Activated CD8-positive, alpha-beta memory T cell treated with anti-CD3 and anti-CD28 coated beads, Interleukin-2, amount 10 ng/mL, durations not matched to agents 7 days and 5 days (primary cell): ENCODE measurements around the gene RUNX3. TPM values are rescaled to one million over a fixed set of nuclear protein-coding genes. Genes with fewer than 3 reads are reported as not detected.

Experiments used
- ATAC-seq: fragments of 150-1000 bp; cut with Tn5 transposase; one replicate; pipeline ENCODE4 v1.10.0; 2021; ENCODE audit warnings: moderate library complexity
- CTCF ChIA-PET: fragments of 350-600 bp; sonication (Branson Sonifier 250); formaldehyde crosslinking; loops from one replicate; lab custom pipeline; 2021; ENCODE audit warnings: antibody characterized with exemption; lab: Charles Lee
- DNase-seq: peaks from one replicate; pipeline ENCODE4 v3.0.0-alpha.2; 2020
- H3K27ac Mint-ChIP-seq: one replicate; pipeline ENCODE4 v1.8.0; 2021; ENCODE audit warnings: mild to moderate bottlenecking, mixed read lengths
- H3K27me3 Mint-ChIP-seq: one replicate; pipeline ENCODE4 v1.8.0; 2021; ENCODE audit warnings: mixed read lengths
- H3K36me3 Mint-ChIP-seq: one replicate; pipeline ENCODE4 v1.8.0; 2021; ENCODE audit warnings: mild to moderate bottlenecking, mixed read lengths
- H3K4me1 Mint-ChIP-seq: one replicate; pipeline ENCODE4 v1.8.0; 2021; ENCODE audit warnings: mixed read lengths
- H3K4me3 Mint-ChIP-seq: one replicate; pipeline ENCODE4 v1.8.0; 2021; ENCODE audit warnings: mild to moderate bottlenecking, moderate library complexity, mixed read lengths
- H3K9me3 Mint-ChIP-seq: one replicate; pipeline ENCODE4 v1.8.0; 2022; ENCODE audit warnings: low read depth, mixed read lengths
- total RNA-seq, 2 experiments: library from RNA; stranded (reverse); gene quantifications; one replicate each; pipeline ENCODE4 v1.2.3, GENCODE V29; 2021

The RUNX3 gene
- total RNA-seq, 2 experiments from 2014 or later: 224 to 246 TPM

DNA sequence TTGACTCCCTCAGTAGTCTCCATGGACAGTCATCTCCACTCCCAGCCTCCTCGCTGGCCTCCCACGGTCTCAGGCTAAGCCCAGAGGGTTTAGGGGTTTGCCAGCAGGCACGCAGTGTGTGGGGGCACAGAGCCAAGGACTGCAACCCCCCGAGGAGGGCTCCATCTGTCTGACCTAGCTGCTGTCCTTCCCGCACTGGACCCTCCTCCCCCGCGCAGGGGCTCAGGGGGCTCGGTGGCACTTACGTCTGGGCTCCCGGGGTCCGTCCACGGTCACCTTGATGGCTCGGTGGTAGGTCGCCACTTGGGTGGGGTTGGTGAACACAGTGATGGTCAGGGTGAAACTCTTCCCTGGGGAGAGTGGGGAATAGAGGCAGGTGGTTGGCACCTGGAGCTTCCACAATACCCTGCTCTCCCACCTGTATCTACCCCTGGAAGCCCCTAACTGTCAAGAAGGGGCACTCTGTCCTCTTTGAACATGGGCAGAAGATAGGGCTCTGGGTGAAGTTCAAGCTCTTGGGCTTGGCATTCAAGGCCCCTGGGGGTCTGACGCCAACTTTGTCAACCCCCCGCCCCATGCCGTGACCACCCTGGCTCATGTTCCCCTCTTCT lies 11.0 kb downstream of the RUNX3 start:
- peaks cover 69% of the 10 kb centered on the region for H3K36me3 Mint-ChIP-seq
- no peak for DNase-seq
- peak overlapping the region; percentile 96 for H3K27ac Mint-ChIP-seq
- ATAC-seq: no peak
- no peaks in the 10 kb centered on the region for H3K27me3 Mint-ChIP-seq
- no peaks in the 10 kb centered on the region for H3K9me3 Mint-ChIP-seq
- peaks cover 97% of the 10 kb centered on the region for H3K4me1 Mint-ChIP-seq
- peak overlapping the region; percentile 21 for H3K4me3 Mint-ChIP-seq
- CTCF ChIA-PET: interaction anchor here (0.9 to 1.9 kb wide), 3 partner anchors 8 to 71 kb away, joined by 4 to 7 read pairs (median 4); partner anchors contain the start of gene RUNX3

- H3K27me3 Mint-ChIP-seq: no peaks in the 10 kb centered on the region
- DNase-seq (no peak), ATAC-seq (no peak)
- peak overlapping the region; percentile 96 for H3K27ac Mint-ChIP-seq
- H3K4me3 Mint-ChIP-seq: no peak overlapping the region
- CTCF ChIA-PET: interaction anchor here (1.9 kb wide), 2 partner anchors 12 to 71 kb away, joined by 4 to 7 read pairs; partner anchors contain the start of gene RUNX3
- peaks cover 66% of the 10 kb centered on the region for H3K36me3 Mint-ChIP-seq
- H3K4me1 Mint-ChIP-seq: peaks cover 97% of the 10 kb centered on the region
- no peaks in the 10 kb centered on the region for H3K9me3 Mint-ChIP-seq
Observed at GRCh38 chr1:24918370-24918769, 11.7 kb downstream of the RUNX3 start.

GRCh38 chr1:24917327-24918074 lies 12.6 kb downstream of the RUNX3 start:
- H3K36me3 Mint-ChIP-seq: peaks cover 61% of the 10 kb centered on the region
- H3K9me3 Mint-ChIP-seq: no peaks in the 10 kb centered on the region
- H3K27ac Mint-ChIP-seq: peak overlapping the region; percentile 96
- no peak overlapping the region for H3K4me3 Mint-ChIP-seq
- DNase-seq: no peak
- no peaks in the 10 kb centered on the region for H3K27me3 Mint-ChIP-seq
- CTCF ChIA-PET: interaction anchor here (1.0 to 2.1 kb wide), 4 partner anchors 9 to 229 kb away, joined by 3 to 6 read pairs (median 4); no protein-coding TSS in a partner anchor
- ATAC-seq: no peak
- H3K4me1 Mint-ChIP-seq: peaks cover 97% of the 10 kb centered on the region

- H3K4me1 Mint-ChIP-seq: peaks cover 99% of the 10 kb centered on the region
- ATAC-seq (no peak), DNase-seq (peak; percentile 76)
- no peak overlapping the region for H3K4me3 Mint-ChIP-seq
- H3K9me3 Mint-ChIP-seq: no peaks in the 10 kb centered on the region
- H3K27ac Mint-ChIP-seq: peak overlapping the region; percentile 96
- no peaks in the 10 kb centered on the region for H3K27me3 Mint-ChIP-seq
- CTCF ChIA-PET: interaction anchor here (0.9 to 2.1 kb wide), 3 partner anchors 8 to 227 kb away, joined by 3 to 6 read pairs (median 4); no protein-coding TSS in a partner anchor
- peaks cover 62% of the 10 kb centered on the region for H3K36me3 Mint-ChIP-seq
Observed at GRCh38 chr1:24915816-24916602, 14.1 kb downstream of the RUNX3 start.

DNA sequence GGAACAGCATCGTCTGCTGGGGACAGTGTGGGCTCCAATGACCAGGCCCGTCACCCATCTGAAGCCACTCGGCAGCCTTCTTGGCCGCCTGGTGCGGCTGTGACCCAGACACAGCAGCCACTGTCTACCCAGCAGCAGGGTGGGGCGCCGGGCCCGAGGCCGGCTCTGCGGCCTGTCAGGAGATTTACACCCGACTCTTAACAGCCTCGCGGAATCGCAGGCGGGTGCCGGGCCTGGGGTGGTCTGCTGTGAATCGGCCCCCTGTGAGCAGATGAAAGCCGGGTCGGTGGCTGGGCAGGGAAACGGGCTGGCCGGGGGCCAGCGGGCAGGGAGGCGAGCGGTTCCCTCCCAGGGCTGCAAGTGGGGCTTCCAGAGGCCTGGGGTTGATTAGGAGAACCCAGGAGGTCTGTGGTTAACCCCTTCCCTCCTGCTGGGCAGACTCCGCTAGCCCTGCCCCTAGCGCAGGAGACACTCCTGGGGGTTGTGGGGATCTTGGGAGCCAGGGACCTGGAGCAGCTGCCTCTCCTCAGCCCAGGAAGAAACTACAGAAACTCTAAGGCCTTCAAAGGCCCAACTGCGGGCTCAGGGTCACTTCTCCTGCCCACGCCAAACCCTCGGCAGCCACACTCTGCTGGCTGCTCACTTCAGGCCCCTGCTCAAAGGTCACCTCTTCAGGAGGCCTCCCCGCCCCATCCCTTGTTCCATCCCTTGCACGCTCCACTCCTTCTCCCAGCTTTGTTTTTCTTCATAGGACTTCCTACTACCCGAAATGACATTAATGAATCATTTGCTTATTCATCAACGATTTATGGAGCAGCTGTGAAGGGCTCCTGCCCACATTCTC lies 15.6 kb downstream of the RUNX3 start:
- DNase-seq (no peak), ATAC-seq (no peak)
- CTCF ChIA-PET: interaction anchor here (1.3 to 7.0 kb wide), 5 partner anchors 12 to 124 kb away, joined by 3 to 86 read pairs (median 7); partner anchors contain the start of gene RUNX3
- peaks cover 96% of the 10 kb centered on the region for H3K4me1 Mint-ChIP-seq
- H3K36me3 Mint-ChIP-seq: peaks cover 59% of the 10 kb centered on the region
- H3K4me3 Mint-ChIP-seq: no peak overlapping the region
- H3K9me3 Mint-ChIP-seq: no peaks in the 10 kb centered on the region
- H3K27ac Mint-ChIP-seq: peak overlapping the region; percentile 96
- no peaks in the 10 kb centered on the region for H3K27me3 Mint-ChIP-seq

- H3K4me1 Mint-ChIP-seq: peaks cover 96% of the 10 kb centered on the region
Observed at GRCh38 chr1:24913616-24914225, 16.4 kb downstream of the RUNX3 start.

DNA sequence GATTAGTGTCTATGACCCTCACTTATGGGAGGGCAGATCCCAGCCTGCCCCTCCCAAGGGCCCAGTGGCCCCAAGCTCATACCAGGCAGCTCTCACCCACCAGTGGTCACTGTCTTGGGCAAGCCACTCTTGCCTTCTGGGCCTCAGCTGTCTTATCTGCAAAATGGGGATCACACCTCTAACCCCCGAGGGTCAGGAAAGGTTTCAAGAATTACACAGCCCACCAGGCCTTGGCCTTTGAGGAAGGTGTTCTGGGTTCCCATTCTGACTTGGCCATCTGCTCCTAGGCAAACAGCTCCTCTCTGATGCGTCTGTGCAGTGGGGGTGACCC lies 16.8 kb downstream of the RUNX3 start:
- H3K4me1 Mint-ChIP-seq: peaks cover 92% of the 10 kb centered on the region

More at GRCh38 chr1:24913616-24914225, 16.4 kb downstream of the RUNX3 start:
- Mint-ChIP-seq H3K36me3 (peaks cover 61% of the 10 kb centered on the region), H3K27ac (peak overlapping the region; percentile 96), H3K4me3 (no peak overlapping the region), H3K9me3 (no peaks in the 10 kb centered on the region), H3K27me3 (no peaks in the 10 kb centered on the region)
- DNase-seq (no peak), ATAC-seq (no peak)
- CTCF ChIA-PET: interaction anchor here (1.2 to 7.0 kb wide), 9 partner anchors 13 to 187 kb away, joined by 3 to 86 read pairs (median 7); partner anchors contain the start of gene RUNX3

GRCh38 chr1:24912376-24913273 lies 17.5 kb downstream of the RUNX3 start:
- peak overlapping the region; percentile 26 for H3K4me3 Mint-ChIP-seq
- peak overlapping the region; percentile 96 for H3K27ac Mint-ChIP-seq
- DNase-seq (no peak), ATAC-seq (peak; percentile 4)
- H3K36me3 Mint-ChIP-seq: peaks cover 61% of the 10 kb centered on the region
- peaks cover 92% of the 10 kb centered on the region for H3K4me1 Mint-ChIP-seq
- CTCF ChIA-PET: interaction anchor here (1.0 to 7.0 kb wide), 10 partner anchors 14 to 188 kb away, joined by 3 to 86 read pairs (median 6); partner anchors contain the start of gene RUNX3
- H3K27me3 Mint-ChIP-seq: no peaks in the 10 kb centered on the region
- H3K9me3 Mint-ChIP-seq: no peaks in the 10 kb centered on the region

More for the DNA sequence above, 16.8 kb downstream of the RUNX3 start:
- Mint-ChIP-seq H3K27me3 (no peaks in the 10 kb centered on the region), H3K27ac (peak overlapping the region; percentile 96), H3K9me3 (no peaks in the 10 kb centered on the region), H3K36me3 (peaks cover 60% of the 10 kb centered on the region), H3K4me3 (no peak overlapping the region)
- ATAC-seq: no peak
- DNase-seq: no peak
- CTCF ChIA-PET: interaction anchor here (1.2 to 7.0 kb wide), 9 partner anchors 13 to 187 kb away, joined by 3 to 86 read pairs (median 7); partner anchors contain the start of gene RUNX3

- ATAC-seq (no peak), DNase-seq (no peak)
- peaks cover 63% of the 10 kb centered on the region for H3K36me3 Mint-ChIP-seq
- peak overlapping the region; percentile 58 for H3K4me3 Mint-ChIP-seq
- no peaks in the 10 kb centered on the region for H3K9me3 Mint-ChIP-seq
- no peaks in the 10 kb centered on the region for H3K27me3 Mint-ChIP-seq
- CTCF ChIA-PET: interaction anchor here (0.6 to 7.0 kb wide), 12 partner anchors 13 to 189 kb away, joined by 3 to 86 read pairs (median 6); partner anchors contain the start of gene RUNX3
- H3K27ac Mint-ChIP-seq: peak overlapping the region; percentile 96
- peaks cover 86% of the 10 kb centered on the region for H3K4me1 Mint-ChIP-seq
Observed at GRCh38 chr1:24911651-24912155, 18.4 kb downstream of the RUNX3 start.

GRCh38 chr1:24910751-24911650 lies 19.1 kb downstream of the RUNX3 start:
- no peaks in the 10 kb centered on the region for H3K27me3 Mint-ChIP-seq
- peaks cover 79% of the 10 kb centered on the region for H3K4me1 Mint-ChIP-seq
- H3K36me3 Mint-ChIP-seq: peaks cover 69% of the 10 kb centered on the region
- DNase-seq: peak; percentile 95
- ATAC-seq: peak; percentile 83
- no peaks in the 10 kb centered on the region for H3K9me3 Mint-ChIP-seq
- CTCF ChIA-PET: interaction anchor here (0.6 to 7.0 kb wide), 13 partner anchors 9 to 191 kb away, joined by 3 to 86 read pairs (median 4); partner anchors contain the start of gene RUNX3
- H3K27ac Mint-ChIP-seq: peak overlapping the region; percentile 96
- H3K4me3 Mint-ChIP-seq: peak overlapping the region; percentile 58
